Activated CD4-positive, alpha-beta T cell treated with anti-CD3 and anti-CD28 coated beads, Interleukin-2, amount 10 ng/mL, durations not matched to agents 24 days and 14 days (primary cell): ENCODE measurements around the gene DENND4A. TPM values are rescaled to one million over a fixed set of nuclear protein-coding genes. Genes with fewer than 3 reads are reported as not detected.
"Not testable (repeated sequence)": the region's sequence is repeated elsewhere in the genome, so short reads cannot be mapped to it uniquely, and the experiment has no call there.

Experiments
- DNase-seq: peaks from one replicate; pipeline ENCODE4 v3.0.0; 2022
- H3K27ac Mint-ChIP-seq: one replicate; pipeline ENCODE4 v1.8.0; 2022; ENCODE audit warnings: mild to moderate bottlenecking, mixed read lengths
- H3K27me3 Mint-ChIP-seq: one replicate; pipeline ENCODE4 v1.8.0; 2022; ENCODE audit warnings: mixed read lengths
- H3K36me3 Mint-ChIP-seq: one replicate; pipeline ENCODE4 v1.8.0; 2022; ENCODE audit warnings: low read depth, mild to moderate bottlenecking, mixed read lengths
- H3K4me1 Mint-ChIP-seq: one replicate; pipeline ENCODE4 v1.8.0; 2021; ENCODE audit warnings: mixed read lengths
- H3K4me3 Mint-ChIP-seq: one replicate; pipeline ENCODE4 v1.8.0; 2022; ENCODE audit warnings: mild to moderate bottlenecking, moderate library complexity, mixed read lengths
- H3K9me3 Mint-ChIP-seq: one replicate; pipeline ENCODE4 v1.8.0; 2021; ENCODE audit warnings: mixed read lengths
- intact Hi-C: fragments of 100-400 bp; cut with micrococcal nuclease; formaldehyde crosslinking; loops from one replicate; pipeline ENCODE4 v1.15.1; 2023
- total RNA-seq: library from RNA; stranded (reverse); gene quantifications from 2 replicates; pipeline ENCODE4 v1.2.3, GENCODE V29; 2022

Gene DENND4A
- total RNA-seq, 1 donor from 2014 or later: 48.3 TPM

GRCh38 chr15:65811835-65812234, 19.7 kb upstream of the DENND4A start:
- no peak overlapping the region for H3K27ac Mint-ChIP-seq
- peaks cover 7% of the 10 kb centered on the region for H3K36me3 Mint-ChIP-seq
- no peaks in the 10 kb centered on the region for H3K27me3 Mint-ChIP-seq
- DNase-seq: no peak
- H3K4me1 Mint-ChIP-seq: peaks cover 16% of the 10 kb centered on the region
- intact Hi-C loops: no loop called here
- H3K4me3 Mint-ChIP-seq: no peak overlapping the region
- H3K9me3 Mint-ChIP-seq: peaks cover 4% of the 10 kb centered on the region

GRCh38 chr15:65811011-65811733, 19.1 kb upstream of the DENND4A start:
- H3K27ac Mint-ChIP-seq, H3K4me3 Mint-ChIP-seq, DNase-seq, intact Hi-C loops, H3K36me3 Mint-ChIP-seq, H3K27me3 Mint-ChIP-seq, H3K9me3 Mint-ChIP-seq: not testable (repeated sequence)
- peaks cover 12% of the 10 kb centered on the region for H3K4me1 Mint-ChIP-seq

GRCh38 chr15:65806397-65806796, 14.3 kb upstream of the DENND4A start:
- Mint-ChIP-seq H3K27ac (no peak overlapping the region), H3K36me3 (peaks cover 3% of the 10 kb centered on the region), H3K27me3 (no peaks in the 10 kb centered on the region), H3K9me3 (no peaks in the 10 kb centered on the region), H3K4me1 (peaks cover 32% of the 10 kb centered on the region), H3K4me3 (no peak overlapping the region)
- intact Hi-C loops: no loop called here
- DNase-seq: no peak

- Mint-ChIP-seq H3K27ac (peak overlapping the region; percentile 66), H3K36me3 (no peaks in the 10 kb centered on the region), H3K9me3 (no peaks in the 10 kb centered on the region), H3K4me1 (peaks cover 33% of the 10 kb centered on the region), H3K4me3 (no peak overlapping the region), H3K27me3 (no peaks in the 10 kb centered on the region)
- no peak for DNase-seq
- intact Hi-C loops: loop anchor here (1.0 kb wide), 3 partner anchors 9 to 13 kb away; partner anchors contain the start of gene DENND4A
These were observed 13.1 kb upstream of the DENND4A start for GRCh38 chr15:65805019-65805745.

GRCh38 chr15:65804252-65804931, 12.3 kb upstream of the DENND4A start:
- H3K4me1 Mint-ChIP-seq: peaks cover 31% of the 10 kb centered on the region
- no peaks in the 10 kb centered on the region for H3K27me3 Mint-ChIP-seq
- H3K27ac Mint-ChIP-seq: peak overlapping the region; percentile 66
- H3K4me3 Mint-ChIP-seq: no peak overlapping the region
- no peak for DNase-seq
- H3K9me3 Mint-ChIP-seq: no peaks in the 10 kb centered on the region
- intact Hi-C loops: no loop called here
- no peaks in the 10 kb centered on the region for H3K36me3 Mint-ChIP-seq

GRCh38 chr15:65801229-65801805, 9.2 kb upstream of the DENND4A start:
- no peak for DNase-seq
- no peaks in the 10 kb centered on the region for H3K27me3 Mint-ChIP-seq
- peaks cover 42% of the 10 kb centered on the region for H3K4me1 Mint-ChIP-seq
- H3K4me3 Mint-ChIP-seq: no peak overlapping the region
- no peaks in the 10 kb centered on the region for H3K9me3 Mint-ChIP-seq
- no peak overlapping the region for H3K27ac Mint-ChIP-seq
- no peaks in the 10 kb centered on the region for H3K36me3 Mint-ChIP-seq
- intact Hi-C loops: no loop called here

- no peaks in the 10 kb centered on the region for H3K27me3 Mint-ChIP-seq
- no peak for DNase-seq
- H3K4me1 Mint-ChIP-seq: peaks cover 47% of the 10 kb centered on the region
- intact Hi-C loops: loop anchor here (1.0 to 10.0 kb wide), 2 partner anchors 9 to 502 kb away; partner anchors contain the start of gene RNU5A-1
- peak overlapping the region; percentile 34 for H3K27ac Mint-ChIP-seq
- H3K36me3 Mint-ChIP-seq: peaks cover 1% of the 10 kb centered on the region
- peak overlapping the region; percentile 8 for H3K4me3 Mint-ChIP-seq
- H3K9me3 Mint-ChIP-seq: no peaks in the 10 kb centered on the region
These were observed 4.6 kb upstream of the DENND4A start for GRCh38 chr15:65796610-65797078.

DNA sequence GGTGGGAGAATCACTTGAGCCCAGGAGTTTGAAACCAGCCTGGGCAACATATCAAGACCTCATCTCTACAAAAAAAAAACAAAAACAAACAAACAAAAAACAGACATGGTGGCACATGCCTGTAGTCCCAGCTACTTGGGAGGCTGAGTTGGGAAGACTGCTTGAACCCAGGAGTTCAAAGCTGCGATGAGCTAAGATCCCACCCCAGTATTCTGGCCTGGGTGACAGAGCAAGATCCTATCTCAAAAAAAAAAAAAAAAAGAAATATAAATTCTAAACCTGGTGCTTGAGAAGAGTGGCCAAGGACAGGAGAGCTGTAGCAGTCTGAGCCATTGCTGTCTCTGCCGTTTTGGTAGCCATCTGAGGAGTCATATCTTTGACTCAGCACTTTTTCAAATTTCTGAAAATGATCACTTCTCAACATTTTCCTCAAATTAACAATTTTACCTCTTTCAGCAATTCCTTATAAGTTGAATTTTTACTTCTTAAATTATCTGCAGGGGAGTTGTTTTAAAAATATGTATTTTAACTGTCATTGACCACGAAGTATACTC, 3.6 kb upstream of the DENND4A start:
- Mint-ChIP-seq H3K36me3 (peaks cover 1% of the 10 kb centered on the region), H3K27me3 (no peaks in the 10 kb centered on the region), H3K4me1 (peaks cover 45% of the 10 kb centered on the region), H3K27ac (peak overlapping the region; percentile 34), H3K9me3 (no peaks in the 10 kb centered on the region), H3K4me3 (peak overlapping the region; percentile 8)
- intact Hi-C loops: loop anchor here (1.0 to 10.0 kb wide), 2 partner anchors 10 to 501 kb away; partner anchors contain the start of gene RNU5A-1
- no peak for DNase-seq

DNA sequence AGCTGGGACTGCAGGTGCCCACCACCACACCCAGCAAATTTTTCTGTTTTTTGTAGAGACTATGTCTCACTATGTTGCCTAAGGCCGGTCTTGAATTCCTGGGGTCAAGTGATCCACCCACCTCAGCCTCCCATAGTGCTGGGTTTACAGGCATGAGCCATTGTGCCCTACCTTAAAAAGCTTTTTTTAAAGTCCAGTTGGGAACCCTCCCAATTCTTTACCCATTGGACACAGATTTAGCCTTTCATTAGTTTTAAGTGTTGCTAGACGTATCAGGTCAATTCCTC, 1.7 kb upstream of the DENND4A start:
- peak overlapping the region; percentile 46 for H3K4me3 Mint-ChIP-seq
- H3K9me3 Mint-ChIP-seq: no peaks in the 10 kb centered on the region
- peaks cover 54% of the 10 kb centered on the region for H3K4me1 Mint-ChIP-seq
- no peaks in the 10 kb centered on the region for H3K27me3 Mint-ChIP-seq
- intact Hi-C loops: loop anchor here (10.0 kb wide), 1 partner anchor 499 kb away; the partner anchor contains the start of gene RNU5A-1
- H3K27ac Mint-ChIP-seq: peak overlapping the region; percentile 78
- H3K36me3 Mint-ChIP-seq: peaks cover 1% of the 10 kb centered on the region
- peak; percentile 58 for DNase-seq

DNA sequence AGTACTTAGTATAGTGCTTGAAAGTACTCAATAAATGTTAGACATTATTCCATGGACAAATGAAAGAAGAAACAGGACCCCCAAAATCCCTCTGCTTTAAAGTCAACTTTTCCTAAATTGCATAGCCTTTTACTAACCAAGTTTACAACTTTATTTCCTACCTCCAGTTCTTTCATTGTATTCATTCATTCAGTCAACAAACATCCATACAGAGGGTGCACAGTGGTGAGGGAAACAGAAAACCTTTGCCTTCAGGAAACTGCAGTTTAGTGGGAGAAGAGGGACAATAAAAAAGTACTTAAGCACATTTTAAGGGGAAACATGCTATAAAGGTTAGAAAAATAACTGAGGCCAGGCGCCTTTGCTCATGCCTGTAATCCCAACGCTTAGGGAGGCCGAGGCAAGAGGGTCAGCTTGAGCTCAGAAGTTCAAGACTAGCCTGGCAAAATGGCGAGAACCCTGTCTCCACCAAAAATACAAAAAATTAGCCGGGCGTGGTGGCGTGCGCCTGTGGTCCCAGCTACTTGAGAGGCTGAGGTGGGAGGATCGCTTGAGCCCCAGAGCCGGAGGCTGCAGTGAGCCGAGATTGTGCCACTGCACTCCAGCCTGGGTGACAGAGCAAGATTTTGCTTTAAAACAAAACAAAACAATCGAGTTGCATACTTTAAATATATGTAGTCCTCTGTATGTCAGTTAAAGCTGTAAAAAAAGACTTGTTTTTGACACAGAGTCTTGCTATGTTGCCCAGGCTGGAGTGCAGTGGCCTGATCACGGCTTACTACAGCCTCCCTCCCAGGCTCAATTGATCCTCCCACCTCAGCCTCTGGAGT, 1.1 kb upstream of the DENND4A start:
- H3K27me3 Mint-ChIP-seq: no peaks in the 10 kb centered on the region
- DNase-seq: peak; percentile 67
- H3K9me3 Mint-ChIP-seq: no peaks in the 10 kb centered on the region
- H3K36me3 Mint-ChIP-seq: peaks cover 1% of the 10 kb centered on the region
- intact Hi-C loops: loop anchor here (1.0 to 10.0 kb wide), 6 partner anchors 12 to 498 kb away; partner anchors contain the start of genes RAB11A and RNU5A-1
- H3K4me1 Mint-ChIP-seq: peaks cover 57% of the 10 kb centered on the region
- H3K4me3 Mint-ChIP-seq: peak overlapping the region; percentile 91
- peak overlapping the region; percentile 99 for H3K27ac Mint-ChIP-seq

DNA sequence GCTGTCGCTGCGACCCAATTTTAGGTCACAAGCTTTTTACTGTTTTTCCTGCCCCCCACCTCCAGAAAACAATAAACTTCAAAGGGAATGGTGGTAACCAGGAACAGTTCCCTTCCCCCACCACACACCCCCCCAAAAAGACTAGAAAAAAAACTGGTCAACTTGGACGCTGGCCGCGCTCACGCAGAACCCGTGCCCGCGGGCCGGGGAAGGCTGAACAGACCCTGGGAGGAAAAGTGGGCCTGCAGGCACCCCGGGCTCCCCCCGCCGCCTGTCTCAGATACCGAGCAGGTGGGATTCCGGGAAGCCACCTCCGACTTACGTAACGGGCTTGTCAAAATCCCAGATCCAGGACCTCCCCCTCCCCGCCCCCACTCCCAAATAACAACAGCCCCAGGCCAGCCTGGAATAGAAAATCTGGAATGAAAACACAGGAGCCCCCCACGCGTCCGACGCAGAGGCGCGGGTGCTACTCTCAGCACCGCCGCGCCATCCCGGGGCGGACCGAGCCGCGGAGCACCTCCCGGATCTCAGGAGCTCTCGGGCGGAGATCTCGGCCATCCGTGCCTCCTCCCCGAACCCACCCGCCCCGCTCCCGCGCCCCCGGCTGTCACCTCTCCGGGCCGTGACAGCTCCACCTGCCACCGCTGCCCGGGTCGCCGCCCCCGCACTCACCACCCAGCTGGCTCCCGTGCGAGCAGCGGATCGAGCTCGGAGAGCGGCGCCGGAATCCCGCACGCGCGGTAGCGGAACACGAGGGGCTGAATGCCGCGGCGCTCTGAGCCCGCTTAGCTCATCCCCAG, 557 bp downstream of the DENND4A start:
- Mint-ChIP-seq H3K27me3 (no peaks in the 10 kb centered on the region), H3K9me3 (no peaks in the 10 kb centered on the region), H3K36me3 (peaks cover 7% of the 10 kb centered on the region), H3K4me3 (peak overlapping the region; percentile 91), H3K4me1 (peaks cover 55% of the 10 kb centered on the region), H3K27ac (peak overlapping the region; percentile 99)
- DNase-seq: peak; percentile 86
- intact Hi-C loops: loop anchor here (1.0 to 10.0 kb wide), 7 partner anchors 14 to 497 kb away; partner anchors contain the start of genes RAB11A and RNU5A-1
